ENCODE data around the gene C3orf70. TPM values are rescaled to one million over a fixed set of nuclear protein-coding genes. Genes with fewer than 3 reads are reported as not detected.

C3orf70 gene
- total RNA-seq = 0.16 and 0.34 TPM in 2 replicates

DNA sequence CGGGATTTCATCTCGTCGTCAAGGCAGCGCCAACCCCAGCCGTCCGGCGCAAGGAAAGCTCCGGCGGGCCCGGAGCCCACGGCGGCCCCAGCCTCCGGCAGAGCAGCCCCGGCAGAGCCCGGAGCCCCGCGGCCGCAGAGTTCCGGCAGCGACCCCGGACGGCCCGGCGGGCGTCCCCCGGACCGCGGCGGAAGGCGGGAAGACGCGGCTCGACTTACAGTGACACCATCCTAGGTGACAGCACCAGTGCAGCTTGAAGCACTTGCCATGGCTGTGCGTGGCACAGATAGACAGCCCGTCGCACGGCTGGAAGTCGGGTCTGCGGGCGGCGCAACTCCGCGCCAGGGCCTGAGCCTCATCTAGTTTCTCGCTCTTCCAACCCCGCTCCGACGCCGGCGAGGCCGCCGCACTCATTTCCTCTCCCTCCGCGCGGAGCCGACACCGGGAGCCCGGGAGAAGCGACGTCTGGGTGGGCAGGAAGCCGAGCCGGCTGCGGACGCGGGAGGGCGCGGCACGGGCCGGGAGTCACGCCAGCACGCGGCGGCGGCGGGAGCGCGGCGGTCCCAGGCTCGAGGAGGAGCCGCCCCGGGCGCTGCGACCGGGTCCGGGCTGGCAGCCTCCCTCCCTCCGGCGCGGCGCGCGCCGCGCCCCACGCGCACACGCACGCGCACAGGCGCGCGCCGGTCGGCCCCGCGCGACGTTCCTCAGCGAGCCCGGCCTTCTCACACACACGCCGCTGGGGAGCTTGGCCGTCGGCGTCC lies at the start of gene C3orf70:
Gene C3orf70, minus strand, starts transcription at position 651 of the 761 bp plus-strand sequence. Its CDS starts 237 bp downstream, at position 414.

Other genes starting within 250 kb of the C3orf70 start
- gene EHHADH, start 101.0 kb upstream of the C3orf70 start, total RNA-seq = 2.1 and 4.1 TPM in 2 replicates
- 6.8 and 12.1 TPM in 2 replicates for gene MAP3K13, start 210.1 kb upstream of the C3orf70 start, total RNA-seq

Data from bronchial smooth muscle cell (primary cell).